Cerebellar cortex (tissue), 1 donor: ENCODE data around the gene TRAPPC1.
A peak's percentile ranks its signal among the peaks of the same experiment; 100 is the strongest.

Experiments
- DNase-seq: peaks from one replicate; pipeline ENCODE4 v3.0.0-alpha.2; 2015; ENCODE audit warnings: low spot score

The TRAPPC1 gene

DNA sequence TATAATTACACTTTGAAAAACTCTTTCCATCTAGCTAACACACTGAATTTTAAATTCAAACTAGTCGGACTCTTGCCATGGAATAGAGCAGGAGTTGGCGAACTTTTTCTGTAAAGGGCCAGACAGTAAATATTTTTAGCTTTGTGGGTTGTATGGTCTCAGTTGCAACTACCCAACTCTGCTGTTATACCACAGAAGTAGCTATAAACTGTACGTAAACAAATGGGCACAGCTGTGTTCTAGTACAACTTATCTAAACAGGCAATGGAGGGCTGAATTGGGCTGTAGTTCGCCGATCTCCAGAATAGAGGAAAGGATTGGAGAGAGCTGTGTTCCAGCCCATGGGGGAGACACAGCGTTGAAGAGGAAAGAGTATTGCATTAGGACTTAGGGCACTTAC lies 9.0 kb upstream of the TRAPPC1 start:
- DNase-seq: no peak

DNA sequence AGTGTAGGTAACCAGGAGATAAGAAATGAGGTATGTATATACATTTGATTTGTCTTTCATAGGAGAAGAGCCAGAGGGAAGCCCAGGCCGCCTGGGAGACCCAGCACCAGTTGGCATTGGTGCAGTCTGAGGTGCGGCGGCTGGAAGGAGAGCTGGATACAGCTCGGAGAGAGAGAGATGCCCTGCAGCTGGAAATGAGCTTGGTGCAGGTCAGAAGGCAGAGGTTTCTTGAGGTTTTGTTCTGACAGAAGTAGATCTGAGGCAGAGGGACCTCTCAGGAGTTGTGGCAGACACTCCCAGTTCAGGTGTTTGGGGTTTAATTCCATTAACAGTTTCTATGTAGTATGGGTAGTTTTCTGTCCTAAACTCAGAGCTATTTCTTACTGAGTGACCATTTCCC lies 8.3 kb upstream of the TRAPPC1 start:
- DNase-seq: no peak

- no peak for DNase-seq
Measured at GRCh38 chr17:7935859-7936258, 4.1 kb upstream of the TRAPPC1 start.

DNA sequence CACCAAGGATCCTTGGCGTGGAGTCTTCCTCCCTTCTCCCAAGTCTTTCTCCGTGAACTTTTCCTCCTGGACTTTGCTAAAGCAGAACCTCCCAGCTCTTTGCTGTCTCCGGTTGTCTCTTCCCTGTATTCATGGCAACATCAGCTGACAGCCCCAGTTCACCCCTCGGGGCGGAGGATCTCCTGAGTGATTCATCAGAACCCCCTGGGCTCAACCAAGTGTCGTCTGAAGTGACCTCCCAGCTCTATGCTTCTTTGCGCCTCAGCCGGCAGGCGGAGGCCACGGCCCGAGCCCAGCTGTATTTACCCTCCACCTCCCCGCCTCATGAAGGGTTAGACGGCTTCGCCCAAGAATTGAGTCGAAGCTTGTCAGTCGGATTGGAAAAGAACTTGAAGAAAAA lies 1.2 kb upstream of the TRAPPC1 start:
- DNase-seq: no peak

DNA sequence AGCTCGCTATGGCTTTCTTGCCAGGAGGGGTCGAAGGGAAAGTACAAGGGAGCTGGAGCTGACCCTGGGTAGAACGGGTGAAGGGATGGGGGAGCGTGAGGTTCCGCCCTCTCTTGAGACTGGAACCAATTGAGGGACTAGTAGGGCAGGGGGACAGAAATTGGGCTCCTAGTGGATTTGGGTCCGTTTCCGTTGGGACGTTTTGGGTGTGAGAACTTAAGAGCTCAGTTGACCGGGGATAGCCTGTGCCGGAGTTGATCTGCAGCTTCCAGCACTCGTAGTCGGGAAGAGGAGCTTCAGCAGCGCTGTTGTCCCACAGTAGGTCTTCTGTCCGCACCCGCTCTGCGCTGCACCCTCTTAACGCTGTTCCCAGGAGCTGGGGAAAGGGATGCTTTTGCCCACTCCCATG lies 741 bp upstream of the TRAPPC1 start:
- peak; percentile 46 for DNase-seq

DNA sequence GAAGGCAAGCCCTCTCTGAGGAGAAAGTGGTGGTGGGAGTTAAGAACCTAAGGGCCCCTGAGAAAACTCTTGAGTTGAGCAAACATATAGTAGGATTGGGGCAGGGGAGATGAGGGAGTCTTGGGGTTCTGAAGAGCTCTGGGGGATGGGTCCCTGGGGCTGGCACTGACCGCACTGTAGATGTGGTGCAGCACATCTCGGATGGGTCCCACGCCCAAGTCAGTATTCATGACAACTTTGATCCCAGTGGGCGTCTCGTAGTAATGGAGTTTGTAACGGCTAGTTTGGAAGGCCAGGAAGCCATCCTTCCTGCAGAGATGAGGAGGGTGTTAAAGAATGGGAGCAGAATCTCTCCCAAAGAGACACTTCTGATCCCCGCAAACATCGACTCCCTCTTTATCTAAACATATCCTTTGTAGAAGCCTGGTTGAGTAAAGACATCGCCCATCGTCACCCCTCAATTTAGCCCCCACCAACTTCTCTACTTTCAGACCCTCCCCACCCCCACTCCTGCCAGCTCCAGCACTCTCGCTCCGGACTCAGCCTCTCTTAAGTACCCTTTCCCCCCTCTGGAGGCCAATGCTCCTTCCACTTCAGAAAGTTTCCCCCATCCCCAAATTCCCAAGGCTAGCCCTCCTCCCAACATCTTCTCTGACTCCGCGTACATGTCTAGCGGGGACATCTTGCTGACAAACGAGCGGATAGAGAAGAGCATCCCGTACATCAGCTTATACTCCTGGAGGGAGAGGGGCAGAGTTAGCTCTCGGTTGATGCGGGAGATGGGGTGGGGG lies 710 bp downstream of the TRAPPC1 start:
- DNase-seq: no peak

DNA sequence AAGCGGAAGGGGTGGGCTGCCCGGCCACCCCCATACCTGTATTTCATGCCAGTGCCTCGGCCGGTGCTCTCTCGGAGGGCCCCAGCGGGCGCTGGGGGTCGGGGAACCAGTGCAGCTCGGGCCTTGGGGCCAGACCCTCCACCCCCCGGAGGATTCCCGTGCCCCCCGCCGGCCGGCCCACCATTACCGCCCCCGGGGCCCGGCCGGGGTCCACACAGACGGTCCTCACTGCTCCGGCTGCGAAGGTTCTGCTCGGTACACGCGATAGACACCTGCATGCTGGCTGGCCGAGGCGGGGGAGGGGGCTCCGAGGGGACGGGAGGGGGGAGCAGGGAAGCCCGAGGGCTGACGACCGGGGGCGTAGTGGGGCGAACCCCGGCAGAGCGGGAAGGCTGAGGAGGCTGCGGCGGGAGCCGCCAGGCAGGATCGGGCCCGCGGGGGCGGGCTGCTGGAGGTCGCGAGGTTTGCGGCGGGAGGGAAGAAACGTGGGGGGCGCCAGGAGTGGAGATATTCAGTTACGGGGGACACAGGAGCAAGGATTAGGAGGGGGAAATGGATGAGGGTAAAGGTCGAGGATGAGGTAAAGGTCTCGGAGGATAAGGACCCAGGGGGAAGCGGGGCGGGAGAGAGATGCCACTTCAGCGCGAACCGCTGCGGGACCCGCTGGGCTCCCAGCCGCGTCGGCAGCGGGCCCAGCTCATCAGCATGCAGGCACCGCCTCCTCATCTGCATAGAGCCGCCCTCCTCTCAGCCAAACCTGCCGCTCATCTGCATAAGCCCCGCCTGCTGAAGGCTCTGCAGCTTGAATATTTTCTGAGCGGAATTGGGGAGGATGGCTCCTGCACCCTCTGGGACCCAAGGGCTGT lies 2.4 kb downstream of the TRAPPC1 start, which contains the start of gene KCNAB3:
Gene KCNAB3 (minus strand): TSS at position 699 of the 866 bp plus-strand sequence. CDS start 421 bp downstream, at position 278.
- DNase-seq: peak; percentile 90

- DNase-seq: no peak
Measured at GRCh38 chr17:7927596-7927995, 4.2 kb downstream of the TRAPPC1 start.

- peak; percentile 72 for DNase-seq
Measured at GRCh38 chr17:7922845-7923628, 8.7 kb downstream of the TRAPPC1 start.

- no peak for DNase-seq
Measured at GRCh38 chr17:7922269-7922844, 9.4 kb downstream of the TRAPPC1 start.

GRCh38 chr17:7916808-7917207 lies 14.9 kb downstream of the TRAPPC1 start:
- no peak for DNase-seq

DNA sequence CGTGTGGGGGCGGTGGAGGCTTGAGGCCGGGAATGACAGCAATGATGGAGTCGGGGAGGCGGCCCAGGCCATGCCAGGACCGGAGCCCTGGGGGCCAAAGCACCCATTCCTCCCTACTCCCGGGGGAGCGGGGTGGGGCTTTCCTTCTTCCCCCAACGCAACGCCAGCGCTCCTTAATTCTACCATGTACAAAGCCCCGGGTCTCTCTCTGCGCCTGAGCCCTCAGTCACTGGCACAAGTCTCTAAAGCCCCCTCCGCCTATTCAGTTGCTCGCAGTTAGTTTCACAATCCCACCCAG lies 15.4 kb downstream of the TRAPPC1 start:
- no peak for DNase-seq

DNA sequence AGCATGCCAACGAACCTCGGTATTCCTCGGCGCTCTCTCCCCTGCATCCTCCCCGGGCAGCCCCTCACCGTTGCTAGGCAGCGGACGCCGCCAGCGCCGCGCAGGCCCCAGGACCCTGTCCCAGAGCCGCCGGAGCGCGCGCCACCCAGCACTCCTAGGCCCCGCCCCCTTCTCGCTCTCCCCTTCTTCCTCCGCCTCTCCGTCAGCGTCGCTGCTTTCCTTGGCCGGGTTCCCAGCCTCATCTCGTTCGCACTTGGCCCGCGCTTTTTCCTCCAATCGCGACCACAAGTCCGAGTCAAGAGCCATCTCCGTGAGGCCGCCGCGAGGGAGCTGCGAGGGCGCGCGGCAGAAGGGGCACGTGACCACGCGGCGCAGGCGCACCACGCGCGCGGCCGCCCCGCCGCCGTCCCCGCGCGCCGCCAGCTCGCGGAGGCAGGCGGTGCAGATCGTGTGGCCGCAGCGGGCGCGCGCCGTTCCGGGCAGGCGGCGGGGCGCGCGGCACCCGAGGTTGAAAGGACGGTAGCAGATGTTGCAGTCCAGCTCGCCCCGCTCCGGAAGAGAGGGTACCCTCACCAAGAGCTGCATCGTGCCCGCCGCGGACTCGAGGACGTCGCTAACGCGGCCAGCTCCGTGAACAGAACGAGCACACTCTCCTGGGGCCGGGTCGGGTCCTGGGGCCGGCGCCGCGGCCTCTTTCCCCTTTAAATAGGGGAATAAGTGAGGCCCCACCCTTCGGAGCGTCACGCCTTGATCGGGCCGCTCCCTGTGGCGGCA lies 15.9 kb downstream of the TRAPPC1 start, which contains the start of gene RNF227:
Gene RNF227 (minus strand): TSS at position 679 of the 774 bp plus-strand sequence. CDS start 94 bp downstream, at position 585.
- peak; percentile 90 for DNase-seq

GRCh38 chr17:7915179-7915610 lies 16.6 kb downstream of the TRAPPC1 start:
- DNase-seq: no peak

DNA sequence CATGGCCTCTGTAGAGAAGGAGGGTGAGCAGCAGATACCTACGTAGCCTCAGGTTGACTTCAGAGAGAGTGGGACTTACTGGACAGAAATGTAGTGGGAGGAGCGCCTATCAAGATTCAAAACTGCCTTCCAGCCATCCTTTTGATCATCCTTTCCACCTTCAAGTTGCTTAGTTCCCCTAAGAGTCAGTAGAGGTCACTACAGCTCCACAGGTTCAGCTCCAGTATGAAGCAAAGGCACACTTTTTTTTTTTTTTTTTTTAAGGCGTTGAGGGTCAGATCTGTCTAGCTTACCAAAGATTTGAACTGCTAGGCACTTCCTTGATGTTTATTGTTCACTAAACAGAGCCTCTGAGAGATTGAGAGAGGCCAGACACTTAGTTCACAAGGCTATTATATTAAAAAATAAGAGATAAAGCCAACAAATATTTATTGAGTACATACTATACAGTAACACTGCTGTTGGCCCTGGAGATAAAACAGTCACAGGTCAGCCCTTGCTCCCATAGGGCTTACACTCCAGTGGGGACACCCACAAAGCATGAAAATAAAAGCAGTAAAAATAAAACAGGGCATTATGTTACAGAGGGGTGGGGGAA lies 18.7 kb downstream of the TRAPPC1 start:
- peak; percentile 81 for DNase-seq

GRCh38 chr17:7911116-7911515 lies 20.6 kb downstream of the TRAPPC1 start:
- DNase-seq: no peak

- no peak for DNase-seq
Measured at GRCh38 chr17:7910711-7911110, 21.0 kb downstream of the TRAPPC1 start.

- DNase-seq: no peak
Measured at GRCh38 chr17:7910281-7910680, 21.5 kb downstream of the TRAPPC1 start.

- DNase-seq: no peak
Measured at GRCh38 chr17:7909089-7909488, 22.7 kb downstream of the TRAPPC1 start.
